HepG2 (cell line): ENCODE measurements around the gene SRC. TPM values are rescaled to one million over a fixed set of nuclear protein-coding genes. Genes with fewer than 3 reads are reported as not detected.

Source experiments
- ARID2 ChIP-seq: sonication (generic); formaldehyde crosslinking; IDR thresholded peaks from 2 replicates; pipeline ENCODE4 v1.8.1; 2022; ENCODE audit warnings: mild to moderate bottlenecking, missing genetic modification reagents, borderline replicate concordance
- ARNT2 ChIP-seq: sonication (generic); formaldehyde crosslinking; IDR thresholded peaks from 2 replicates; pipeline ENCODE4 v1.8.0; 2022; ENCODE audit warnings: mild to moderate bottlenecking, low read depth, missing genetic modification reagents, moderate library complexity
- CEBPB ChIP-seq: IDR thresholded peaks from 2 replicates; pipeline ENCODE4 v1.6.1; 2011; ENCODE audit warnings: low read depth, low read length, improper control_type of control experiment, borderline replicate concordance
- IKZF1 ChIP-seq: fragments of 450-650 bp; IDR thresholded peaks from 2 replicates; pipeline ENCODE4 v1.7.1; 2016
- NFKBIZ ChIP-seq: IDR thresholded peaks from 2 replicates; pipeline ENCODE4 v1.6.1; 2018; ENCODE audit warnings: missing genetic modification reagents, missing compliant biosample characterization
- NONO ChIP-seq, 2 experiments: fragments of 450-650 bp in 1 of 2; sonication (generic) in 1 of 2; formaldehyde crosslinking in 1 of 2; IDR thresholded peaks in 1 of 2; conservative IDR thresholded peaks in 1 of 2; 2 replicates each; pipeline versions ENCODE4 v1.6.1 to v1.8.0; 2017 to 2022; ENCODE audit warnings: mild to moderate bottlenecking in 1 of 2, missing genetic modification reagents in 1 of 2, moderate library complexity in 1 of 2
- PHF5A ChIP-seq: IDR thresholded peaks from one replicate; pipeline ENCODE4 v1.6.1; 2018; ENCODE audit warnings: low read depth, missing genetic modification reagents; ENCODE audit not compliant: unreplicated experiment
- SMARCE1 ChIP-seq: fragments of 450-650 bp; IDR thresholded peaks from 2 replicates; pipeline ENCODE4 v1.6.1; 2017; ENCODE audit warnings: borderline replicate concordance
- TRIM24 ChIP-seq: sonication (generic); formaldehyde crosslinking; IDR thresholded peaks from 2 replicates; pipeline ENCODE4 v1.8.0; 2022; ENCODE audit warnings: mild to moderate bottlenecking, missing genetic modification reagents
- YEATS2 ChIP-seq: sonication (generic); formaldehyde crosslinking; IDR thresholded peaks from 2 replicates; pipeline ENCODE4 v1.4.0; 2020; ENCODE audit warnings: missing genetic modification reagents, borderline replicate concordance
- ZFYVE20 ChIP-seq: sonication (generic); formaldehyde crosslinking; IDR thresholded peaks from 2 replicates; pipeline ENCODE4 v1.8.0; 2023; ENCODE audit warnings: low read depth, mild to moderate bottlenecking, moderate library complexity, missing genetic modification reagents, borderline replicate concordance
- ZNF143 ChIP-seq: sonication (generic); formaldehyde crosslinking; IDR thresholded peaks from 2 replicates; pipeline ENCODE4 v1.4.0; 2020; ENCODE audit warnings: missing genetic modification reagents
- ZNF496 ChIP-seq: sonication (generic); formaldehyde crosslinking; IDR thresholded peaks from 2 replicates; pipeline ENCODE4 v1.8.1; 2023; ENCODE audit warnings: mild to moderate bottlenecking, moderate library complexity, missing genetic modification reagents; ENCODE audit not compliant: insufficient replicate concordance
- ZNF724P ChIP-seq: sonication (generic); formaldehyde crosslinking; IDR thresholded peaks from 2 replicates; pipeline ENCODE4 v1.8.0; 2022; ENCODE audit warnings: missing genetic modification reagents, borderline replicate concordance
- ZNF746 ChIP-seq: sonication (generic); formaldehyde crosslinking; IDR thresholded peaks from 2 replicates; pipeline ENCODE4 v1.8.0; 2022; ENCODE audit warnings: mild to moderate bottlenecking, missing genetic modification reagents
- ZSCAN22 ChIP-seq: sonication (generic); formaldehyde crosslinking; IDR thresholded peaks from 2 replicates; pipeline ENCODE4 v1.4.0; 2020; ENCODE audit warnings: mild to moderate bottlenecking, missing genetic modification reagents
- polyA plus RNA-seq, 8 experiments: library from polyadenylated mRNA; depleted of rRNA in 3 of 8; stranded (reverse) in 7 of 8; unstranded in 1 of 8; fragments of >200 nt; fragmentation: Illumina TruSeq in 4 of 8; extraction: Trizol in 4 of 8; gene quantifications; 2 replicates each; pipeline versions ENCODE4 v1.2.1 to v1.2.3, GENCODE V29; 2011 to 2016; ENCODE audit warnings: low read depth in 4 of 8, missing spikeins in 1 of 8, mixed read lengths in 1 of 8; ENCODE audit not compliant: insufficient read depth in 1 of 8
- total RNA-seq, 5 experiments: library from RNA; depleted of rRNA; stranded (reverse); fragments of >200 nt; fragmentation: Illumina TruSeq; extraction: Trizol; gene quantifications; 2 replicates each; pipeline ENCODE4 v1.2.3, GENCODE V29; 2016; ENCODE audit warnings: low read depth in 1 of 5
- TF ChIP-seq, protein P1 (sequence below): sonication (generic); formaldehyde crosslinking; IDR thresholded peaks from 2 replicates; pipeline ENCODE4 v1.4.0; 2020; ENCODE audit warnings: mild to moderate bottlenecking, low read depth, missing genetic modification reagents
- TF ChIP-seq, protein P2 (sequence below), 2 experiments: sonication (generic) in 1 of 2; formaldehyde crosslinking in 1 of 2; IDR thresholded peaks; 2 replicates each; pipeline versions ENCODE4 v1.4.0 to v1.6.1; 2018 to 2020; ENCODE audit warnings: missing genetic modification reagents in 2 of 2, borderline replicate concordance in 1 of 2, low read depth in 1 of 2, mild to moderate bottlenecking in 1 of 2, missing biosample characterization in 1 of 2
- TF ChIP-seq, protein P3 (sequence below): sonication (generic); formaldehyde crosslinking; conservative IDR thresholded peaks from 2 replicates; pipeline ENCODE4 v1.4.0; 2020; ENCODE audit warnings: missing genetic modification reagents
- TF ChIP-seq, protein P4 (sequence below): sonication (generic); IDR thresholded peaks from 2 replicates; pipeline ENCODE4 v1.6.1; 2016; ENCODE audit warnings: low read depth, borderline replicate concordance
- TF ChIP-seq, protein P5 (sequence below): sonication (generic); formaldehyde crosslinking; IDR thresholded peaks from 2 replicates; pipeline ENCODE4 v1.5.1; 2020; ENCODE audit warnings: mild to moderate bottlenecking, moderate library complexity, missing genetic modification reagents

Gene SRC
- total and polyA plus RNA-seq, 2 of the 13 experiments (the other 11 are each of a cell fraction or from before 2014, with no cell fraction given) = 54.7 to 192 TPM

DNA sequence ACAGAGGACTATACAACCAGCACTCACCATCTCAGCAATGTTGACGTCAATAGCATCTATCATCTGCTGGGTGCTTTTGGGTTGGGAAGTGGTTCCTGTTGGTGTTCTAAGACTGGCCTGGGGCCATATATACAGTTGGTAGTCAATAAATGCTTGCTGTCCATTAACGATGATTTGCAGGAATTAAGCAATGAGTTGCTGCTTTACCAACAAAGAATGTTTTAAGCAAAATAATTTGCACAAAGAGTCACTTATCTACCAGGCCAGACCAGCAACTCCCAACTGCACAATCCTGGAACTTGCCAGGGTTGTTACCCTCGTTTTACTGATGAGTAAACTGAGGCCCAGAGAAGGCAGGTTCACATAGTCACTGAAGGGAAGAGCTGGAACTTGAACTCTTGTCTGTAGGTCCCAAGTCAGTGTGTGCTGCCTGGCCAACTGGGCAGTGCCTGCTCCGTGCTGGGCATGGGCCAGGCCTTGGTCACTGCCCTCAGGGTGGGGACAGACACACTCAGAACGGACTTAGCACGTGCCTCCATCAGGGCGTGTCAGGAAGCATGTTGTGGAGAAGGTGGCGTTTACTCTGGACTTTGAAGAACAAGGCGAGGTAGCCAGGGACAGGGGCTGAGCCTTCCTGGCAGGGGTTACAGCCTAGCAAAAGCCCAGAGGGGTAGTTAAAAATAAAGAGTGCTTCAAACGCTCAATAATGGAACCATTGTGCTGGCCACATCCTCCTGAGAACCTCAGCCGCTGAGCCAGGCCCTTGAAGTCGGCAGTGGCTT lies 2.5 kb upstream of the SRC start (continued):
- peak; percentile 70; the same call in 1 of the 2 replicates for TF ChIP-seq ARNT2 (CRISPR knock-in tag)
- TF ChIP-seq ARID2 (CRISPR knock-in tag) = no peak
- TF ChIP-seq, protein P1, sequence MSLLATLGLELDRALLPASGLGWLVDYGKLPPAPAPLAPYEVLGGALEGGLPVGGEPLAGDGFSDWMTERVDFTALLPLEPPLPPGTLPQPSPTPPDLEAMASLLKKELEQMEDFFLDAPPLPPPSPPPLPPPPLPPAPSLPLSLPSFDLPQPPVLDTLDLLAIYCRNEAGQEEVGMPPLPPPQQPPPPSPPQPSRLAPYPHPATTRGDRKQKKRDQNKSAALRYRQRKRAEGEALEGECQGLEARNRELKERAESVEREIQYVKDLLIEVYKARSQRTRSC (CRISPR knock-in tag) = no peak
- TF ChIP-seq ZSCAN22 (CRISPR knock-in tag) = no peak
- peak; percentile 47; the same call in 1 of the 2 replicates for TF ChIP-seq ZNF143
- TF ChIP-seq ZNF746 = no peak
- TF ChIP-seq ZFYVE20 (CRISPR knock-in tag) = no peak
- TF ChIP-seq, protein P2, sequence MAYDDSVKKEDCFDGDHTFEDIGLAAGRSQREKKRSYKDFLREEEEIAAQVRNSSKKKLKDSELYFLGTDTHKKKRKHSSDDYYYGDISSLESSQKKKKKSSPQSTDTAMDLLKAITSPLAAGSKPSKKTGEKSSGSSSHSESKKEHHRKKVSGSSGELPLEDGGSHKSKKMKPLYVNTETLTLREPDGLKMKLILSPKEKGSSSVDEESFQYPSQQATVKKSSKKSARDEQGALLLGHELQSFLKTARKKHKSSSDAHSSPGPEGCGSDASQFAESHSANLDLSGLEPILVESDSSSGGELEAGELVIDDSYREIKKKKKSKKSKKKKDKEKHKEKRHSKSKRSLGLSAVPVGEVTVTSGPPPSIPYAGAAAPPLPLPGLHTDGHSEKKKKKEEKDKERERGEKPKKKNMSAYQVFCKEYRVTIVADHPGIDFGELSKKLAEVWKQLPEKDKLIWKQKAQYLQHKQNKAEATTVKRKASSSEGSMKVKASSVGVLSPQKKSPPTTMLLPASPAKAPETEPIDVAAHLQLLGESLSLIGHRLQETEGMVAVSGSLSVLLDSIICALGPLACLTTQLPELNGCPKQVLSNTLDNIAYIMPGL (CRISPR knock-in tag; IDR thresholded peaks at IDR 0.05; ENCODE audit: borderline replicate concordance in 1 of 2, low read depth in 1 of 2) = no peak
- no peak for TF ChIP-seq TRIM24 (CRISPR knock-in tag)
- TF ChIP-seq, protein P3, sequence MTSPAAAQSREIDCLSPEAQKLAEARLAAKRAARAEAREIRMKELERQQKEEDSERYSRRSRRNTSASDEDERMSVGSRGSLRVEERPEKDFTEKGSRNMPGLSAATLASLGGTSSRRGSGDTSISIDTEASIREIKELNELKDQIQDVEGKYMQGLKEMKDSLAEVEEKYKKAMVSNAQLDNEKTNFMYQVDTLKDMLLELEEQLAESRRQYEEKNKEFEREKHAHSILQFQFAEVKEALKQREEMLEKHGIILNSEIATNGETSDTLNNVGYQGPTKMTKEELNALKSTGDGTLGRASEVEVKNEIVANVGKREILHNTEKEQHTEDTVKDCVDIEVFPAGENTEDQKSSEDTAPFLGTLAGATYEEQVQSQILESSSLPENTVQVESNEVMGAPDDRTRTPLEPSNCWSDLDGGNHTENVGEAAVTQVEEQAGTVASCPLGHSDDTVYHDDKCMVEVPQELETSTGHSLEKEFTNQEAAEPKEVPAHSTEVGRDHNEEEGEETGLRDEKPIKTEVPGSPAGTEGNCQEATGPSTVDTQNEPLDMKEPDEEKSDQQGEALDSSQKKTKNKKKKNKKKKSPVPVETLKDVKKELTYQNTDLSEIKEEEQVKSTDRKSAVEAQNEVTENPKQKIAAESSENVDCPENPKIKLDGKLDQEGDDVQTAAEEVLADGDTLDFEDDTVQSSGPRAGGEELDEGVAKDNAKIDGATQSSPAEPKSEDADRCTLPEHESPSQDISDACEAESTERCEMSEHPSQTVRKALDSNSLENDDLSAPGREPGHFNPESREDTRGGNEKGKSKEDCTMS = no peak
- TF ChIP-seq NONO (IDR thresholded peaks at IDR 0.05) = no peak
- no peak for TF ChIP-seq NONO (CRISPR knock-in tag; conservative IDR thresholded peaks at IDR 0.05)
- peak; percentile 42; the same call in 1 of the 2 replicates for TF ChIP-seq NFKBIZ (CRISPR knock-in tag)
- no peak for TF ChIP-seq PHF5A (CRISPR knock-in tag)
- no peak for TF ChIP-seq ZNF496
- TF ChIP-seq, protein P4, sequence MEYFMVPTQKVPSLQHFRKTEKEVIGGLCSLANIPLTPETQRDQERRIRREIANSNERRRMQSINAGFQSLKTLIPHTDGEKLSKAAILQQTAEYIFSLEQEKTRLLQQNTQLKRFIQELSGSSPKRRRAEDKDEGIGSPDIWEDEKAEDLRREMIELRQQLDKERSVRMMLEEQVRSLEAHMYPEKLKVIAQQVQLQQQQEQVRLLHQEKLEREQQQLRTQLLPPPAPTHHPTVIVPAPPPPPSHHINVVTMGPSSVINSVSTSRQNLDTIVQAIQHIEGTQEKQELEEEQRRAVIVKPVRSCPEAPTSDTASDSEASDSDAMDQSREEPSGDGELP = no peak
- no peak for TF ChIP-seq CEBPB
- no peak for TF ChIP-seq IKZF1
- no peak for TF ChIP-seq YEATS2
- TF ChIP-seq, protein P5, sequence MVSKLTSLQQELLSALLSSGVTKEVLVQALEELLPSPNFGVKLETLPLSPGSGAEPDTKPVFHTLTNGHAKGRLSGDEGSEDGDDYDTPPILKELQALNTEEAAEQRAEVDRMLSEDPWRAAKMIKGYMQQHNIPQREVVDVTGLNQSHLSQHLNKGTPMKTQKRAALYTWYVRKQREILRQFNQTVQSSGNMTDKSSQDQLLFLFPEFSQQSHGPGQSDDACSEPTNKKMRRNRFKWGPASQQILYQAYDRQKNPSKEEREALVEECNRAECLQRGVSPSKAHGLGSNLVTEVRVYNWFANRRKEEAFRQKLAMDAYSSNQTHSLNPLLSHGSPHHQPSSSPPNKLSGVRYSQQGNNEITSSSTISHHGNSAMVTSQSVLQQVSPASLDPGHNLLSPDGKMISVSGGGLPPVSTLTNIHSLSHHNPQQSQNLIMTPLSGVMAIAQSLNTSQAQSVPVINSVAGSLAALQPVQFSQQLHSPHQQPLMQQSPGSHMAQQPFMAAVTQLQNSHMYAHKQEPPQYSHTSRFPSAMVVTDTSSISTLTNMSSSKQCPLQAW = 0 out of 2 replicates have a peak, but pooled peaks have one; percentile 20
- TF ChIP-seq SMARCE1 = no peak
- TF ChIP-seq ZNF724P (CRISPR knock-in tag) = peak; percentile 44; the same call in 1 of the 2 replicates
